Psoas muscle (tissue), 8 donors: ENCODE measurements around the gene GABRA5. TPM values are rescaled to one million over a fixed set of nuclear protein-coding genes. Genes with fewer than 3 reads are reported as not detected.
A peak's percentile ranks its signal among the peaks of the same experiment; 100 is the strongest.

Experiments used
- ATAC-seq, 4 donors: fragments of 200-7000 bp; cut with Tn5 transposase; one replicate each; pipeline ENCODE4 v1.9.1; 2020; ENCODE audit warnings: moderate library complexity in 3 of 4, mild to moderate bottlenecking in 2 of 4
- DNase-seq, 2 donors: peaks; one replicate each; pipeline ENCODE4 v3.0.0-alpha.2; 2020
- H3K27ac ChIP-seq: fragments of 200-600 bp; one replicate; pipeline ENCODE4 v1.8.0; 2022
- H3K27me3 ChIP-seq, 3 donors: fragments of 200-600 bp in 1 of 3; one replicate each; pipeline versions ENCODE4 v1.6.1 to v1.8.0; 2013 to 2022; ENCODE audit warnings: low read length in 2 of 3, mild to moderate bottlenecking in 2 of 3, moderate library complexity in 1 of 3; ENCODE audit not compliant: insufficient read depth in 3 of 3
- H3K36me3 ChIP-seq, 2 donors: fragments of 200-600 bp in 1 of 2; one replicate each; pipeline versions ENCODE4 v1.6.1 to v1.8.0; 2013 to 2022; ENCODE audit warnings: low read depth in 1 of 2, mild to moderate bottlenecking in 1 of 2, moderate library complexity in 1 of 2; ENCODE audit not compliant: insufficient read depth in 1 of 2
- H3K4me1 ChIP-seq: fragments of 200-600 bp; one replicate; pipeline ENCODE4 v1.8.0; 2022
- H3K4me3 ChIP-seq: fragments of 200-600 bp; one replicate; pipeline ENCODE4 v1.8.0; 2022; ENCODE audit warnings: mild to moderate bottlenecking
- H3K9me3 ChIP-seq: fragments of 200-600 bp; one replicate; pipeline ENCODE4 v1.8.0; 2022
- WGBS, 3 donors: extraction: QIAGEN DNeasy Blood & Tissue Kit; methylation state at CpG; one replicate each; pipeline versions ENCODE4 v1.1.6 to v1.1.7; 2013; 5-methylcytosine and 5-hydroxymethylcytosine counted together
- intact Hi-C, 2 donors: fragments of 100-400 bp; cut with DNase I; formaldehyde crosslinking; loops; one replicate each; pipeline versions ENCODE4 v1.11.0 to v1.14.2; 2022
- polyA plus RNA-seq, 3 donors: library from polyadenylated mRNA; stranded (reverse); fragments of 200-250 nt; gene quantifications; one replicate each; pipeline ENCODE4 v1.2.3, GENCODE V29; 2013
- total RNA-seq, 4 donors: library from RNA; stranded (reverse); fragmentation: NEBNext Ultra II Directional in 2 of 4; extraction: Animal tissue kit (Norgen Biotek cat#: 25700) in 2 of 4; gene quantifications; one replicate each; pipeline versions ENCODE4 v1.2.1 to v1.2.4, GENCODE V29; 2021 to 2023
- TF ChIP-seq, protein P1 (sequence below): fragments of 200-600 bp; IDR thresholded peaks from one replicate; pipeline ENCODE4 v1.8.0; 2022; ENCODE audit warnings: antibody characterized with exemption
- donor health status: healthy with polysubstance abuse.
- donor health status: DM: no; HTN: no; CAD: no; lungs with moderate emphysema.
- donor health status: Bipolar disorder and iron deficiency.
- donor health status: healthy.
- donor health status: DM: yes; HTN: yes; CAD: no.
- donor health status: DM: no; HTN: no; CAD: no.
- donor health status: DM: no; HTN: no; CAD: no.
- donor health status: DM: yes; HTN: yes; CAD: no.

Gene GABRA5
- total and polyA plus RNA-seq, 7 donors, result 0.01 to 0.05 TPM; not detected in 5

- ATAC-seq, result no peak
- TF ChIP-seq, protein P1, sequence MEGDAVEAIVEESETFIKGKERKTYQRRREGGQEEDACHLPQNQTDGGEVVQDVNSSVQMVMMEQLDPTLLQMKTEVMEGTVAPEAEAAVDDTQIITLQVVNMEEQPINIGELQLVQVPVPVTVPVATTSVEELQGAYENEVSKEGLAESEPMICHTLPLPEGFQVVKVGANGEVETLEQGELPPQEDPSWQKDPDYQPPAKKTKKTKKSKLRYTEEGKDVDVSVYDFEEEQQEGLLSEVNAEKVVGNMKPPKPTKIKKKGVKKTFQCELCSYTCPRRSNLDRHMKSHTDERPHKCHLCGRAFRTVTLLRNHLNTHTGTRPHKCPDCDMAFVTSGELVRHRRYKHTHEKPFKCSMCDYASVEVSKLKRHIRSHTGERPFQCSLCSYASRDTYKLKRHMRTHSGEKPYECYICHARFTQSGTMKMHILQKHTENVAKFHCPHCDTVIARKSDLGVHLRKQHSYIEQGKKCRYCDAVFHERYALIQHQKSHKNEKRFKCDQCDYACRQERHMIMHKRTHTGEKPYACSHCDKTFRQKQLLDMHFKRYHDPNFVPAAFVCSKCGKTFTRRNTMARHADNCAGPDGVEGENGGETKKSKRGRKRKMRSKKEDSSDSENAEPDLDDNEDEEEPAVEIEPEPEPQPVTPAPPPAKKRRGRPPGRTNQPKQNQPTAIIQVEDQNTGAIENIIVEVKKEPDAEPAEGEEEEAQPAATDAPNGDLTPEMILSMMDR, result no peak
- intact Hi-C loops, result no loop called here
- WGBS, 3 donors, result 54 to 58% (median 57%) methylated on average over 2 of the region's 2 CpGs
- H3K36me3 ChIP-seq, result no peaks in the 10 kb centered on the region
- no peak overlapping the region for H3K27ac ChIP-seq
- no peak overlapping the region for H3K4me3 ChIP-seq
- no peaks in the 10 kb centered on the region for H3K9me3 ChIP-seq
- no peak for DNase-seq
- no peaks in the 10 kb centered on the region for H3K4me1 ChIP-seq
- peaks cover 0 to 19% (median 14%) of the 10 kb centered on the region in 3 donors for H3K27me3 ChIP-seq
Observed at GRCh38 chr15:26968806-26969205, 101.9 kb downstream of the GABRA5 start.

- intact Hi-C loops, result no loop called here
- H3K9me3 ChIP-seq, result no peaks in the 10 kb centered on the region
- WGBS, 3 donors, result 1 to 3% (median 2%) methylated on average over 28 to 33 of the region's 33 CpGs
Observed at GRCh38 chr15:26970712-26971210, 103.9 kb downstream of the GABRA5 start, which contains the start of gene GABRG3. TSS of gene GABRG3 (plus strand) at chr15:26971181.

GRCh38 chr15:26971271-26972018 is 104.6 kb downstream of the GABRA5 start:
- no peak for ATAC-seq
- Histone ChIP-seq H3K4me3 (no peak overlapping the region), H3K27ac (no peak overlapping the region), H3K36me3 (no peaks in the 10 kb centered on the region), H3K9me3 (no peaks in the 10 kb centered on the region), H3K27me3 (peaks cover 0 to 19% (median 14%) of the 10 kb centered on the region in 3 donors), H3K4me1 (no peaks in the 10 kb centered on the region)
- 3 to 4% (median 3%) methylated on average over 58 to 72 of the region's 72 CpGs for WGBS, 3 donors
- intact Hi-C loops, result no loop called here
- no peak for DNase-seq
- TF ChIP-seq, protein P1, result no peak

More at GRCh38 chr15:26970712-26971210, 103.9 kb downstream of the GABRA5 start, which contains the start of gene GABRG3:
- Histone ChIP-seq H3K27ac (no peak within 1 kb of the TSS), H3K4me1 (no peaks in the 10 kb centered on the region), H3K36me3 (no peaks in the 10 kb centered on the region), H3K27me3 (peaks cover 0 to 19% (median 14%) of the 10 kb centered on the region in 3 donors), H3K4me3 (no peak within 1 kb of the TSS)
- ATAC-seq (no peak), DNase-seq (peak in 1 of 2 donors; percentile 11)
- TF ChIP-seq, protein P1, result no peak

DNA sequence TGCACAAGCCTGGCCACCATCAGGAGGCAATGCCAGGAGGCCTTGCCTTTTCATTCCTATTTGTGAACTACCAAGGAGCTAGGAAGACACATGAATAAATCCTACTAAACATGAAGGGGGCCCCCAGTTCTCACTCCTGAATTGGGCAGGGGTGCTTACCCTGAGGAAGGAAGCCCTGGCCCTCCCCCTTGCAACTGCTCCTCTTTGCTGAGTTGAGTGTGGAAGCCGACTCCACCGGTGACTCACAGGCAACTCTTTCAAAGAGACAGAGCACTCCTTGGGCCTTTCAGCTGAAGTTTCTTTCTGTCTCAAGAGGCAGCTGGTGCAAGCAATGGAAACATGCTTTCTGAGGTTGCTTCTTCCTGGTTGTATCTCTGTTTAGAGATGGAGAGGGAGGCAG is 105.8 kb downstream of the GABRA5 start:
- TF ChIP-seq, protein P1, result no peak
- H3K36me3 ChIP-seq, result no peaks in the 10 kb centered on the region
- DNase-seq, result no peak
- no peak for ATAC-seq
- no peaks in the 10 kb centered on the region for H3K4me1 ChIP-seq
- H3K9me3 ChIP-seq, result no peaks in the 10 kb centered on the region
- H3K4me3 ChIP-seq, result no peak overlapping the region
- intact Hi-C loops, result no loop called here
- no peak overlapping the region for H3K27ac ChIP-seq
- 36 to 55% (median 55%) methylated on average over 2 of the region's 2 CpGs for WGBS, 3 donors
- H3K27me3 ChIP-seq, result peaks cover 1 to 19% (median 13%) of the 10 kb centered on the region in 3 donors
